Stimulated activated CD8-positive, alpha-beta memory T cell treated with anti-CD3 and anti-CD28 coated beads, Interleukin-7, amount 100 ng/mL, for 1 hour (primary cell): ENCODE data around the gene MNT.

Experiments
- DNase-seq, 2 donors: peaks; one replicate each; pipeline ENCODE4 v3.0.0-alpha.2; 2020; ENCODE audit warnings: low read depth in 2 of 2

MNT gene

GRCh38 chr17:2362881-2363280 lies 38.0 kb downstream of the MNT start:
- DNase-seq, result no peak

- no peak for DNase-seq
Measured at GRCh38 chr17:2362416-2362815, 38.4 kb downstream of the MNT start.

GRCh38 chr17:2362016-2362415 lies 38.8 kb downstream of the MNT start:
- DNase-seq, result no peak

GRCh38 chr17:2361010-2361760 lies 39.7 kb downstream of the MNT start:
- DNase-seq, result no peak

GRCh38 chr17:2357931-2358434 lies 42.9 kb downstream of the MNT start:
- no peak for DNase-seq

GRCh38 chr17:2357237-2357636 lies 43.6 kb downstream of the MNT start:
- DNase-seq, result no peak

GRCh38 chr17:2354311-2354710 lies 46.5 kb downstream of the MNT start:
- DNase-seq, result no peak

GRCh38 chr17:2351269-2351668 lies 49.6 kb downstream of the MNT start:
- no peak for DNase-seq

- DNase-seq, result no peak
Measured at GRCh38 chr17:2347805-2348685, 52.8 kb downstream of the MNT start.

GRCh38 chr17:2346475-2346874 lies 54.4 kb downstream of the MNT start:
- DNase-seq, result no peak

GRCh38 chr17:2344528-2344927 lies 56.3 kb downstream of the MNT start:
- no peak for DNase-seq

GRCh38 chr17:2343421-2343820 lies 57.4 kb downstream of the MNT start:
- peak in 1 of 2 donors; percentile 15 for DNase-seq

- no peak for DNase-seq
Measured at GRCh38 chr17:2338315-2338657, 62.6 kb downstream of the MNT start.

- peak in 1 of 2 donors; percentile 13 for DNase-seq
Measured at GRCh38 chr17:2337544-2338314, 63.1 kb downstream of the MNT start.

- peak; percentile 36 to 42 for DNase-seq
Measured at GRCh38 chr17:2336852-2337543, 63.9 kb downstream of the MNT start, which contains the start of gene SGSM2. TSS of gene SGSM2 (plus strand) at chr17:2337501. CDS start at chr17:2337689, 188 bp downstream.

GRCh38 chr17:2336215-2336851 lies 64.5 kb downstream of the MNT start, which contains the start of gene TSR1:
TSS of gene TSR1 (minus strand) at chr17:2336457. CDS start at chr17:2336427, 30 bp downstream.
- DNase-seq, result peak; percentile 66 to 75

GRCh38 chr17:2335726-2336214 lies 65.1 kb downstream of the MNT start:
- no peak for DNase-seq
